Liver (tissue), 9 donors: ENCODE results near the gene FHDC1. TPM values are rescaled to one million over a fixed set of nuclear protein-coding genes. Genes with fewer than 3 reads are reported as not detected.

Source experiments
- DNase-seq: peaks from one replicate; pipeline ENCODE4 v3.0.0-alpha.2; 2017; ENCODE audit warnings: low spot score
- H3K27ac ChIP-seq, 2 donors: one replicate each; pipeline ENCODE4 v1.7.0; 2013; ENCODE audit warnings: inconsistent platforms in 2 of 2, low read length in 2 of 2, control low read depth in 1 of 2, low read depth in 1 of 2, mild to moderate bottlenecking in 1 of 2
- H3K27me3 ChIP-seq, 4 donors: one replicate each; pipeline versions ENCODE4 v1.6.1 to v1.7.0; 2013; ENCODE audit warnings: low read length in 3 of 4, inconsistent platforms in 1 of 4, mild to moderate bottlenecking in 1 of 4, moderate library complexity in 1 of 4; ENCODE audit not compliant: control insufficient read depth in 4 of 4, insufficient read depth in 4 of 4
- H3K36me3 ChIP-seq, 4 donors: one replicate each; pipeline versions ENCODE4 v1.6.1 to v1.7.0; 2013; ENCODE audit warnings: low read length in 3 of 4, mild to moderate bottlenecking in 3 of 4, low read depth in 1 of 4, moderate library complexity in 1 of 4; ENCODE audit not compliant: control insufficient read depth in 4 of 4, insufficient read depth in 3 of 4
- H3K4me1 ChIP-seq, 4 donors: one replicate each; pipeline versions ENCODE4 v1.6.1 to v1.7.0; 2013; ENCODE audit warnings: low read length in 3 of 4, mild to moderate bottlenecking in 3 of 4, moderate library complexity in 1 of 4; ENCODE audit not compliant: control insufficient read depth in 4 of 4, insufficient read depth in 4 of 4
- H3K4me3 ChIP-seq, 3 donors: one replicate each; pipeline versions ENCODE4 v1.6.1 to v1.7.0; 2013; ENCODE audit warnings: low read length in 3 of 3, control low read depth in 1 of 3, low read depth in 1 of 3, mild to moderate bottlenecking in 1 of 3
- H3K9ac ChIP-seq, 2 donors: one replicate each; pipeline ENCODE4 v1.7.0; 2013; ENCODE audit warnings: low read length in 2 of 2, mild to moderate bottlenecking in 2 of 2, moderate library complexity in 2 of 2, control low read depth in 1 of 2, low read depth in 1 of 2
- H3K9me3 ChIP-seq, 4 donors: one replicate each; pipeline versions ENCODE4 v1.6.1 to v1.7.0; 2013; ENCODE audit warnings: low read length in 3 of 4; ENCODE audit not compliant: control insufficient read depth in 4 of 4
- ATF3 ChIP-seq: IDR thresholded peaks from 2 replicates; pipeline ENCODE4 v1.6.1; 2016; ENCODE audit warnings: antibody characterized with exemption
- CTCF ChIP-seq: fragments of 150-350 bp; IDR thresholded peaks from 2 replicates; pipeline ENCODE4 v1.5.1; 2017; ENCODE audit warnings: improper control_type of control experiment, low read depth, low read length; ENCODE audit not compliant: missing input control
- EGR1 ChIP-seq, 2 donors: IDR thresholded peaks; 2 replicates each; pipeline ENCODE4 v1.6.1; 2016 to 2018; ENCODE audit warnings: antibody characterized with exemption in 2 of 2, low read depth in 2 of 2
- FOXA1 ChIP-seq: IDR thresholded peaks from 2 replicates; pipeline ENCODE4 v1.6.1; 2016; ENCODE audit warnings: antibody characterized with exemption
- FOXA2 ChIP-seq: IDR thresholded peaks from 2 replicates; pipeline ENCODE4 v1.6.1; 2016; ENCODE audit warnings: antibody characterized with exemption
- HNF4A ChIP-seq, 2 donors: conservative IDR thresholded peaks; 2 replicates each; pipeline ENCODE4 v1.6.1; 2016; ENCODE audit warnings: antibody characterized with exemption in 2 of 2, mild to moderate bottlenecking in 2 of 2
- HNF4G ChIP-seq: IDR thresholded peaks from 2 replicates; pipeline ENCODE4 v1.6.1; 2016; ENCODE audit warnings: antibody characterized with exemption
- JUND ChIP-seq, 2 donors: IDR thresholded peaks; 2 replicates each; pipeline ENCODE4 v1.6.1; 2016; ENCODE audit warnings: antibody characterized with exemption in 2 of 2
- MAX ChIP-seq: IDR thresholded peaks from 2 replicates; pipeline ENCODE4 v1.6.1; 2016; ENCODE audit warnings: antibody characterized with exemption
- NR2F2 ChIP-seq: IDR thresholded peaks from 2 replicates; pipeline ENCODE4 v1.6.1; 2016; ENCODE audit warnings: antibody characterized with exemption
- RAD21 ChIP-seq, 2 donors: IDR thresholded peaks; 2 replicates each; pipeline ENCODE4 v1.6.1; 2016; ENCODE audit warnings: antibody characterized with exemption in 2 of 2, mild to moderate bottlenecking in 2 of 2
- REST ChIP-seq: IDR thresholded peaks from 2 replicates; pipeline ENCODE4 v1.6.1; 2016; ENCODE audit warnings: antibody characterized with exemption, mild to moderate bottlenecking
- SP1 ChIP-seq: IDR thresholded peaks from 2 replicates; pipeline ENCODE4 v1.6.1; 2018; ENCODE audit warnings: antibody characterized with exemption, mild to moderate bottlenecking
- TAF1 ChIP-seq: conservative IDR thresholded peaks from 2 replicates; pipeline ENCODE4 v1.6.1; 2016; ENCODE audit warnings: antibody characterized with exemption, mild to moderate bottlenecking
- YY1 ChIP-seq: IDR thresholded peaks from 2 replicates; pipeline ENCODE4 v1.6.1; 2016; ENCODE audit warnings: antibody characterized with exemption, mild to moderate bottlenecking
- ZBTB33 ChIP-seq: IDR thresholded peaks from 2 replicates; pipeline ENCODE4 v1.6.1; 2016; ENCODE audit warnings: antibody characterized with exemption
- WGBS: extraction: QIAGEN DNeasy Blood & Tissue Kit; methylation state at CpG from one replicate; pipeline ENCODE4 v1.1.7; 2013; 5-methylcytosine and 5-hydroxymethylcytosine counted together
- polyA plus RNA-seq, 2 donors: library from polyadenylated mRNA; stranded (reverse) in 1 of 2; unstranded in 1 of 2; fragments of 200-250 nt in 1 of 2; fragments of >200 nt in 1 of 2; fragmentation: Nextera tagmentation in 1 of 2; extraction: Ambion mirVana in 1 of 2; gene quantifications; one replicate each; pipeline versions ENCODE4 v1.2.1 to v1.2.3, GENCODE V29; 2013 to 2015
- total RNA-seq, 2 donors: library from RNA; depleted of rRNA; stranded (reverse); fragments of >200 nt; gene quantifications; one replicate each; pipeline ENCODE4 v1.2.3, GENCODE V29; 2014
- donor health status: healthy.
- donor health status: healthy.
- donor health status: healthy.
- donor health status: healthy.
- donor health status: healthy.

FHDC1 gene
- total and polyA plus RNA-seq, 4 donors: 0.06 to 33.0 (median 0.11) TPM

GRCh38 chr4:152939621-152940020, 3.5 kb downstream of the FHDC1 start (continued):
- no peak for TF ChIP-seq JUND (IDR thresholded peaks at IDR 0.05)
- TF ChIP-seq NR2F2: no peak
- TF ChIP-seq FOXA2: no peak
- TF ChIP-seq YY1: no peak
- TF ChIP-seq REST: no peak
- TF ChIP-seq MAX: no peak

GRCh38 chr4:152940461-152940860, 4.3 kb downstream of the FHDC1 start:
- peaks cover 15 to 28% (median 26%) of the 10 kb centered on the region in 4 donors for H3K4me1 ChIP-seq
- no peak overlapping the region for H3K27ac ChIP-seq
- TF ChIP-seq HNF4G: no peak
- DNase-seq: no peak
- no peaks in the 10 kb centered on the region for H3K36me3 ChIP-seq
- H3K9me3 ChIP-seq: no peaks in the 10 kb centered on the region
- WGBS: 90% methylated on average over 2 of the region's 2 CpGs
- no peak overlapping the region for H3K9ac ChIP-seq
- peaks cover 0 to 5% (median 2%) of the 10 kb centered on the region in 4 donors for H3K27me3 ChIP-seq
- no peak overlapping the region for H3K4me3 ChIP-seq

GRCh38 chr4:152941411-152941810, 5.3 kb downstream of the FHDC1 start:
- WGBS: 81% methylated on average over 1 of the region's 1 CpG
- Histone ChIP-seq H3K27ac (no peak overlapping the region), H3K9me3 (no peaks in the 10 kb centered on the region), H3K27me3 (peaks cover 0 to 5% (median 2%) of the 10 kb centered on the region in 4 donors), H3K4me1 (peaks cover 9 to 19% (median 19%) of the 10 kb centered on the region in 4 donors), H3K9ac (no peak overlapping the region), H3K36me3 (no peaks in the 10 kb centered on the region), H3K4me3 (no peak overlapping the region)
- no peak for DNase-seq
- TF ChIP-seq EGR1 (IDR thresholded peaks at IDR 0.05; ENCODE audit: low read depth in 2 of 2) (no peak), RAD21 (IDR thresholded peaks at IDR 0.05) (no peak), FOXA1 (no peak), TAF1 (no peak), REST (no peak), FOXA2 (no peak), MAX (no peak), YY1 (no peak), HNF4G (no peak), ATF3 (no peak), SP1 (no peak), ZBTB33 (no peak), CTCF (no peak), HNF4A (conservative IDR thresholded peaks at IDR 0.05) (no peak)
